B cell (primary cell): ENCODE measurements around the gene SPECC1. TPM values are rescaled to one million over a fixed set of nuclear protein-coding genes. Genes with fewer than 3 reads are reported as not detected.

Source experiments
- ATAC-seq: fragments of 200-7000 bp; cut with Tn5 transposase; one replicate; pipeline ENCODE4 v1.10.0; 2021; ENCODE audit warnings: low read depth, mild to moderate bottlenecking, moderate number of reproducible peaks, moderate library complexity
- CTCF ChIA-PET: fragments of 350-600 bp; sonication (Branson Sonifier 250); formaldehyde crosslinking; loops from one replicate; lab custom pipeline; 2021; ENCODE audit warnings: antibody characterized with exemption, inconsistent platforms; lab: Charles Lee
- POLR2A ChIA-PET: fragments of 350-600 bp; sonication (Branson Sonifier 250); formaldehyde crosslinking; loops from one replicate; lab custom pipeline; 2021; ENCODE audit warnings: antibody characterized with exemption; lab: Charles Lee
- DNase-seq: peaks from one replicate; pipeline ENCODE4 v3.0.0; 2013
- H2AFZ ChIP-seq: 2 replicates; pipeline ENCODE4 v1.6.1; 2012; ENCODE audit warnings: mild to moderate bottlenecking, low read depth, low read length; ENCODE audit not compliant: insufficient read depth, poor library complexity, severe bottlenecking
- H3K27ac ChIP-seq, 2 donors: 1 replicate in 1 of 2; 2 replicates in 1 of 2; pipeline ENCODE4 v1.5.1; 2012 to 2013; ENCODE audit warnings: low read length in 2 of 2, mild to moderate bottlenecking in 2 of 2, moderate library complexity in 1 of 2
- H3K27me3 ChIP-seq, 4 experiments: fragments of 200-600 bp in 1 of 4; sonication (generic) in 1 of 4; replicated peaks in 1 of 4; 1 replicate in 2 of 4; 2 replicates in 2 of 4; pipeline versions ENCODE4 v1.6.1 to v1.7.0; 2013 to 2016; ENCODE audit warnings: low read length in 3 of 4, mild to moderate bottlenecking in 2 of 4, mixed read lengths in 1 of 4, moderate library complexity in 1 of 4; ENCODE audit not compliant: insufficient read depth in 4 of 4, control insufficient read depth in 3 of 4; ENCODE audit errors: control extremely low read depth in 1 of 4
- H3K36me3 ChIP-seq, 2 experiments: replicated peaks in 1 of 2; 1 replicate in 1 of 2; 2 replicates in 1 of 2; pipeline versions ENCODE4 v1.6.1 to v1.7.1; 2013; ENCODE audit warnings: low read length in 1 of 2; ENCODE audit not compliant: insufficient read depth in 2 of 2, control insufficient read depth in 1 of 2; ENCODE audit errors: control extremely low read depth in 1 of 2, extremely low read depth in 1 of 2
- H3K4me1 ChIP-seq, 2 donors: fragments of 200-600 bp in 1 of 2; sonication (generic) in 1 of 2; 1 replicate in 1 of 2; 2 replicates in 1 of 2; pipeline versions ENCODE4 v1.5.1 to v1.6.1; 2013 to 2017; ENCODE audit warnings: low read length in 2 of 2; ENCODE audit not compliant: control insufficient read depth in 2 of 2, insufficient read depth in 2 of 2
- H3K4me2 ChIP-seq: replicated peaks from 2 replicates; pipeline ENCODE3; 2012; ENCODE audit warnings: mild to moderate bottlenecking, low read depth, low read length; ENCODE audit not compliant: poor library complexity, severe bottlenecking
- H3K4me3 ChIP-seq, 5 experiments: fragments of 200-600 bp in 1 of 5; sonication (generic) in 1 of 5; 1 replicate in 3 of 5; 2 replicates in 2 of 5; pipeline versions ENCODE4 v1.5.1 to v1.7.0; 2011 to 2016; ENCODE audit warnings: low read length in 4 of 5, mild to moderate bottlenecking in 4 of 5, low read depth in 2 of 5, control low read depth in 1 of 5, moderate library complexity in 1 of 5; ENCODE audit not compliant: insufficient read depth in 1 of 5; ENCODE audit errors: control extremely low read depth in 1 of 5, extremely low read depth in 1 of 5
- H3K79me2 ChIP-seq: fragments of 200-600 bp; sonication (generic); one replicate; pipeline ENCODE4 v1.6.0; 2016; ENCODE audit warnings: low read length; ENCODE audit not compliant: control insufficient read depth, insufficient read depth
- H3K9ac ChIP-seq: fragments of 200-600 bp; sonication (generic); 2 replicates; pipeline ENCODE4 v1.6.1; 2017; ENCODE audit warnings: mild to moderate bottlenecking, low read length, moderate library complexity
- H3K9me3 ChIP-seq, 3 donors: one replicate each; pipeline versions ENCODE4 v1.6.1 to v1.7.1; 2013; ENCODE audit warnings: low read length in 2 of 3; ENCODE audit not compliant: control insufficient read depth in 2 of 3, insufficient read depth in 1 of 3; ENCODE audit errors: control extremely low read depth in 1 of 3
- H4K20me1 ChIP-seq: 2 replicates; pipeline ENCODE4 v1.6.0; 2012; ENCODE audit warnings: mild to moderate bottlenecking, low read length; ENCODE audit not compliant: insufficient read depth, control insufficient read depth, poor library complexity, severe bottlenecking
- H3K27ac Mint-ChIP-seq: one replicate; pipeline ENCODE4 v1.8.0; 2021; ENCODE audit warnings: mixed read lengths
- H3K27me3 Mint-ChIP-seq: one replicate; pipeline ENCODE4 v1.8.0; 2021; ENCODE audit warnings: mixed read lengths
- H3K4me1 Mint-ChIP-seq: one replicate; pipeline ENCODE4 v1.8.0; 2021; ENCODE audit warnings: mixed read lengths
- H3K4me3 Mint-ChIP-seq: one replicate; pipeline ENCODE4 v1.8.0; 2021; ENCODE audit warnings: mixed read lengths
- H3K9me3 Mint-ChIP-seq: one replicate; pipeline ENCODE4 v1.8.0; 2022; ENCODE audit warnings: mixed read lengths; ENCODE audit not compliant: insufficient read depth
- CTCF ChIP-seq: fragments of 200-600 bp; IDR thresholded peaks from one replicate; pipeline ENCODE4 v1.8.0; 2022; ENCODE audit warnings: antibody characterized with exemption, mild to moderate bottlenecking
- EZH2 ChIP-seq: IDR thresholded peaks from 2 replicates; pipeline ENCODE4 v1.6.1; 2012; ENCODE audit warnings: borderline replicate concordance, low read depth, mild to moderate bottlenecking, moderate library complexity, low read length; ENCODE audit not compliant: insufficient read depth, poor library complexity, severe bottlenecking
- WGBS: methylation state at CpG from one replicate; pipeline ENCODE4 v1.1.5; 2013; ENCODE audit warnings: missing lambda C conversion rate; ENCODE audit not compliant: insufficient coverage; 5-methylcytosine and 5-hydroxymethylcytosine counted together
- intact Hi-C: fragments of 100-400 bp; cut with micrococcal nuclease; formaldehyde crosslinking; loops from one replicate; pipeline ENCODE4 v1.10.0; 2022
- polyA plus RNA-seq: library from polyadenylated mRNA; depleted of rRNA; stranded (reverse); fragments of >200 nt; gene quantifications from 2 replicates; pipeline ENCODE4 v1.2.3, GENCODE V29; 2012
- total RNA-seq, 2 donors: library from RNA; stranded (reverse); fragments of 120-200 nt in 1 of 2; gene quantifications; 1 replicate in 1 of 2; 2 replicates in 1 of 2; pipeline versions ENCODE4 v1.2.3 to v1.2.4, GENCODE V29; 2013 to 2022

SPECC1 gene
- total and polyA plus RNA-seq, 2 donors (not counting 1 experiment from before 2014, with no cell fraction given) = 4.6 to 7.4 TPM

GRCh38 chr17:20279631-20280030 is 270.5 kb downstream of the SPECC1 start:
- H3K79me2 ChIP-seq = no peaks in the 10 kb centered on the region
- no peaks in the 10 kb centered on the region for H3K4me1 Mint-ChIP-seq
- no peak overlapping the region for H3K4me3 Mint-ChIP-seq
- no peaks in the 10 kb centered on the region for H3K27me3 ChIP-seq
- H3K4me3 ChIP-seq = no peak overlapping the region
- 94% methylated on average over 3 of the region's 3 CpGs for WGBS
- no peaks in the 10 kb centered on the region for H3K4me1 ChIP-seq
- H3K27ac ChIP-seq = no peak overlapping the region
- ATAC-seq (no peak), DNase-seq (no peak)
- no peaks in the 10 kb centered on the region for H3K36me3 ChIP-seq
- no peaks in the 10 kb centered on the region for H3K27me3 Mint-ChIP-seq
- CTCF ChIA-PET = no interaction called here
- no peaks in the 10 kb centered on the region for H3K9me3 ChIP-seq
- H3K9me3 Mint-ChIP-seq = no peaks in the 10 kb centered on the region
- no peak overlapping the region for H2AFZ ChIP-seq
- POLR2A ChIA-PET = no interaction called here
- H3K9ac ChIP-seq = no peak overlapping the region
- no peak overlapping the region for H3K27ac Mint-ChIP-seq
- no peaks in the 10 kb centered on the region for H4K20me1 ChIP-seq
- intact Hi-C loops = no loop called here
- H3K4me2 ChIP-seq = no peak overlapping the region
- no peak for TF ChIP-seq EZH2
- TF ChIP-seq CTCF = no peak

- ATAC-seq (no peak), DNase-seq (no peak)
- H3K27ac Mint-ChIP-seq = no peak overlapping the region
- H3K27ac ChIP-seq = no peak overlapping the region
- no peak overlapping the region for H2AFZ ChIP-seq
- H3K36me3 ChIP-seq = no peaks in the 10 kb centered on the region
- H3K4me3 Mint-ChIP-seq = no peak overlapping the region
- H3K4me3 ChIP-seq = no peak overlapping the region
- no peaks in the 10 kb centered on the region for H3K27me3 ChIP-seq
- H3K4me2 ChIP-seq = no peak overlapping the region
- no peaks in the 10 kb centered on the region for H3K4me1 Mint-ChIP-seq
- H3K9me3 ChIP-seq = no peaks in the 10 kb centered on the region
- ChIA-PET POLR2A (no interaction called here), CTCF (no interaction called here)
- WGBS = 96% methylated on average over 6 of the region's 6 CpGs
- H4K20me1 ChIP-seq = no peaks in the 10 kb centered on the region
- H3K9ac ChIP-seq = no peak overlapping the region
- no peaks in the 10 kb centered on the region for H3K4me1 ChIP-seq
- intact Hi-C loops = no loop called here
- no peaks in the 10 kb centered on the region for H3K27me3 Mint-ChIP-seq
- no peaks in the 10 kb centered on the region for H3K79me2 ChIP-seq
- H3K9me3 Mint-ChIP-seq = no peaks in the 10 kb centered on the region
- TF ChIP-seq EZH2 (no peak), CTCF (no peak)
Observed at GRCh38 chr17:20280051-20280450, 270.9 kb downstream of the SPECC1 start.
